SU-DHL-6 (cell line): ENCODE data around the gene FNIP2.
"Not testable (repeated sequence)": the region's sequence is repeated elsewhere in the genome, so short reads cannot be mapped to it uniquely, and the experiment has no call there.

ENCODE experiments used
- H2AFZ ChIP-seq: fragments of 200-600 bp; sonication (generic); 2 replicates; pipeline ENCODE4 v1.6.1; 2014; ENCODE audit warnings: low read depth, mild to moderate bottlenecking, moderate library complexity, mixed read lengths, antibody characterized with exemption, low read length; ENCODE audit not compliant: severe bottlenecking
- H3F3A ChIP-seq: fragments of 200-600 bp; shearing (Covaris generic); 2 replicates; pipeline ENCODE4 v1.6.0; 2016; ENCODE audit warnings: antibody characterized with exemption, mild to moderate bottlenecking; ENCODE audit not compliant: insufficient read depth
- H3K27ac ChIP-seq: fragments of 200-600 bp; sonication (generic); 2 replicates; pipeline ENCODE4 v1.5.1; 2016; ENCODE audit warnings: low read depth, mild to moderate bottlenecking, low read length, moderate library complexity, mixed read lengths
- H3K27me3 ChIP-seq: fragments of 200-600 bp; sonication (generic), shearing (Covaris generic); 2 replicates; pipeline ENCODE4 v1.6.0; 2014; ENCODE audit warnings: mild to moderate bottlenecking, low read length
- H3K36me3 ChIP-seq: fragments of 200-600 bp; sonication (generic); 2 replicates; pipeline ENCODE4 v1.6.1; 2014; ENCODE audit warnings: mild to moderate bottlenecking, low read length, mixed read lengths
- H3K4me2 ChIP-seq: fragments of 300-600, 200-600 bp; shearing (Covaris generic), sonication (generic); 2 replicates; pipeline ENCODE4 v1.6.0; 2014; ENCODE audit warnings: low read length, low read depth, mild to moderate bottlenecking; ENCODE audit not compliant: poor library complexity, severe bottlenecking
- H3K4me3 ChIP-seq: fragments of 200-600 bp; sonication (generic); 2 replicates; pipeline ENCODE4 v1.5.1; 2014; ENCODE audit warnings: antibody characterized with exemption, low read length, mild to moderate bottlenecking, mixed read lengths; ENCODE audit not compliant: insufficient read depth, poor library complexity, severe bottlenecking
- H3K79me2 ChIP-seq: fragments of 200-600 bp; sonication (generic); 2 replicates; pipeline ENCODE4 v1.6.1; 2014; ENCODE audit warnings: mild to moderate bottlenecking, low read length, moderate library complexity; ENCODE audit not compliant: insufficient read depth
- H3K9ac ChIP-seq: fragments of 200-600 bp; sonication (generic); 2 replicates; pipeline ENCODE4 v1.7.0; 2014; ENCODE audit warnings: mild to moderate bottlenecking, low read length
- H3K9me2 ChIP-seq: fragments of 200-600 bp; sonication (generic); replicated peaks from 2 replicates; pipeline ENCODE4 v1.6.1; 2014; ENCODE audit warnings: low read length; ENCODE audit not compliant: insufficient read depth
- H3K9me3 ChIP-seq: fragments of 200-600 bp; sonication (generic); 2 replicates; pipeline ENCODE4 v1.6.1; 2014; ENCODE audit warnings: low read length, mixed read lengths; ENCODE audit not compliant: insufficient read depth
- H4K20me1 ChIP-seq: fragments of 200-600 bp; sonication (generic); 2 replicates; pipeline ENCODE4 v1.6.1; 2014; ENCODE audit warnings: low read depth, mild to moderate bottlenecking, antibody characterized with exemption, low read length, moderate library complexity, mixed read lengths
- CTCF ChIP-seq: fragments of 200-600 bp; sonication (generic); IDR thresholded peaks from one replicate; pipeline ENCODE4 v1.5.1; 2017; ENCODE audit warnings: antibody characterized with exemption, mild to moderate bottlenecking, low read length, moderate library complexity; ENCODE audit not compliant: insufficient read depth, poor library complexity, severe bottlenecking
- EZH2phosphoT487 ChIP-seq: fragments of 200-600 bp; sonication (generic), shearing (Covaris generic); conservative IDR thresholded peaks from 2 replicates; pipeline ENCODE4 v1.6.1; 2018; ENCODE audit warnings: mild to moderate bottlenecking, antibody characterized with exemption, low read length, moderate library complexity, mixed read lengths

Gene FNIP2

DNA sequence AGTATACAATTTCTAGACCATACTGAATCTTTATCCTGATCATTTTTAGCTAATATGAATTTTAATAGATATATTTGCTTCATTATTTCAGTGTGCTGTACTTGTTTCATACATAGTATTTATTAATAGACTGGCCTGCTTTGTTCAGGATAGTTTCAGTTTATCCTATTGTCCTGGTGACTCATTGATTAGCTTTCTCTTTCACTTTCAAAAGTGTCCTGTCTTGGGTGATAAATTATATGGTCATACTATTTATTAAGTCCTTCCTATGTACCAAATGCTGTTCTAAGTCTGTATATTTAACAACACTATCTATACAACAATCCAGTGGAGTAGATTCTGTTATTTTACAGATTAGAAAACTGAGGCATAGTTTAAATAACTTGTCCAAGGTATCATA, 180.3 kb downstream of the FNIP2 start:
- Histone ChIP-seq H3K27me3 (no peaks in the 10 kb centered on the region), H3K4me3 (no peak overlapping the region), H3K27ac (no peak overlapping the region), H3K4me2 (no peak overlapping the region), H3K79me2 (no peaks in the 10 kb centered on the region), H3K9me2 (no peaks in the 10 kb centered on the region), H3K9ac (no peak overlapping the region), H3K9me3 (no peaks in the 10 kb centered on the region), H3F3A (no peaks in the 10 kb centered on the region), H4K20me1 (no peaks in the 10 kb centered on the region), H3K36me3 (no peaks in the 10 kb centered on the region), H2AFZ (no peak overlapping the region)
- TF ChIP-seq CTCF = no peak
- TF ChIP-seq EZH2phosphoT487 = no peak

GRCh38 chr4:158952221-158952774, 183.5 kb downstream of the FNIP2 start:
- H2AFZ ChIP-seq, H3F3A ChIP-seq, H3K9me3 ChIP-seq, H3K79me2 ChIP-seq, H3K9me2 ChIP-seq, H4K20me1 ChIP-seq, H3K9ac ChIP-seq, H3K4me2 ChIP-seq, H3K27me3 ChIP-seq, H3K27ac ChIP-seq, H3K4me3 ChIP-seq, H3K36me3 ChIP-seq: not testable (repeated sequence)

- H3K36me3 ChIP-seq, H4K20me1 ChIP-seq, H3K9me2 ChIP-seq, H3K4me3 ChIP-seq, H3K9ac ChIP-seq, H3K9me3 ChIP-seq, H3K27ac ChIP-seq, H3K4me2 ChIP-seq, H3K27me3 ChIP-seq, H3K79me2 ChIP-seq, H3F3A ChIP-seq, H2AFZ ChIP-seq: not testable (repeated sequence)
Observed at GRCh38 chr4:158956345-158956744, 187.5 kb downstream of the FNIP2 start.

- H2AFZ ChIP-seq, H3K36me3 ChIP-seq, H3K9me2 ChIP-seq, H3F3A ChIP-seq, H3K4me2 ChIP-seq, H3K9me3 ChIP-seq, H3K4me3 ChIP-seq, H3K27ac ChIP-seq, H3K79me2 ChIP-seq, H3K9ac ChIP-seq, H3K27me3 ChIP-seq, H4K20me1 ChIP-seq: not testable (repeated sequence)
Observed at GRCh38 chr4:158956918-158957317, 188.1 kb downstream of the FNIP2 start.
